Measurements from ENCODE around the gene BIN1. TPM values are rescaled to one million over a fixed set of nuclear protein-coding genes. Genes with fewer than 3 reads are reported as not detected.
A peak's percentile ranks its signal among the peaks of the same experiment; 100 is the strongest.

Gene BIN1
- total RNA-seq, 6 experiments from 2014 or later, result 22.6 to 26.1 (median 23.5) TPM

- Mint-ChIP-seq H3K4me3 (no peak overlapping the region), H3K9me3 (no peaks in the 10 kb centered on the region), H3K36me3 (ENCODE audit: low read depth) (peaks cover 4% of the 10 kb centered on the region; the same call in 1 of the 2 replicates), H3K4me1 (ENCODE audit: low read depth) (peaks cover 28% of the 10 kb centered on the region), H3K27ac (no peak overlapping the region), H3K27me3 (ENCODE audit: insufficient read depth) (peaks cover 5% of the 10 kb centered on the region)
- no peak for DNase-seq
- TF ChIP-seq CTCF (IDR thresholded peaks at IDR 0.05), result no peak
Measured at GRCh38 chr2:127089478-127090235, 17.3 kb downstream of the BIN1 start.

DNA sequence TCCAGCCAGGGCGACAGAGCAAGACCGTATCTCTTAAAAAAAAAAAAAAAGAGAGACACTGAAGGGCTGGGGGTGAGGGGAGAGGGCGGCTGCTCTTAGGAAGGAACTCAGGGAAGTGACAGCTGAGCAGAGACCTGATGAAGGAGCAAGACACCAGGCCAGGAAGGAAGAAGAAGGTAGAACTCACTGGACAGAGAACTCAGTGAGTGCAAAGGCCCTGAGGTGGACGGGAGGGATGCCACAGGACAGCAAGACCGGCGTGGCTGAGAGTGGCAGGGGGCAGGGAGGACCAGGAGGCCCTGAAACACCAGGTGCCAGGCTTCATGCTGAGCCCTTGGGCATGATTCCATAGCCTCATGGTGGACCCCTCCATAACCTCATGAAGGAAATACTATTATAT, 18.2 kb downstream of the BIN1 start:
- DNase-seq, result no peak
- H3K4me3 Mint-ChIP-seq, result no peak overlapping the region
- H3K27me3 Mint-ChIP-seq (ENCODE audit: insufficient read depth), result peaks cover 5% of the 10 kb centered on the region
- no peak for TF ChIP-seq CTCF (IDR thresholded peaks at IDR 0.05)
- no peak overlapping the region for H3K27ac Mint-ChIP-seq
- no peaks in the 10 kb centered on the region for H3K9me3 Mint-ChIP-seq
- H3K36me3 Mint-ChIP-seq (ENCODE audit: low read depth), result peaks cover 4% of the 10 kb centered on the region; the same call in 1 of the 2 replicates
- H3K4me1 Mint-ChIP-seq (ENCODE audit: low read depth), result peaks cover 37% of the 10 kb centered on the region

DNA sequence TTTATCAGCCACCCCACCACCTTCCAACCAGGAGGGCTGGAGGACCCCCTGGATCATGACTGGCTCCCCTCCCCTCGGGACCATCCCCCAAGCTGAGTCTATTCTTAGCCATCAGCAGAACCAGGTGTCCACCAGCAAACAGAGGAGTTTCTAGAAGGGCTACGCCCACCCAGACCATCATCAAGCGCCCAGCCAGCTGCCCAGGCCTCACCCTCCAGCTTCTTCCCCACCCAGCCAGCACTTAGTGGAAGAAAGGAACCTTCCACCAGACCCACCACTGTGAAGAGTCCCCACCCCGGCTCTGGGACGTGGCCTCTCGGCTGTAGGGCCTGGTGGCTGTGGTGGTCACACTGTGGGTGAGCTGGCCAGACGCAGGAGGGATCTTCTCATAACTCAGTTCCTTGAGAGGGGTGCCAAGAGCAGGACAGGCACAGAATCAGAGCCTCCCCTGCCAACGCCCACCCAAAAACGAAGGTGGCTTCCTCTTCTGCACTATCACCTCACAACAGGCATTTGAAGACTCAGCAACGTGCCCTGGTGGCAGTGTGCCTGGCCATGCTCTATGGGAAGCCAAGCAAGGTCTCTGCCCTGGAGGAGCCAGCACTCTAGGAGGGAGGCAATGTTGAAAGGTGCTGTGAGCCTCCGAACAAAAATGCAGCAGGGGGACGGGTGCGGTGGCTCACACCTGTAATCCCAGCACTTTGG, 19.0 kb downstream of the BIN1 start:
- peak overlapping the region; percentile 85; the same call in 1 of the 2 replicates for H3K27ac Mint-ChIP-seq
- peaks cover 40% of the 10 kb centered on the region for H3K4me1 Mint-ChIP-seq (ENCODE audit: low read depth)
- H3K36me3 Mint-ChIP-seq (ENCODE audit: low read depth), result peaks cover 4% of the 10 kb centered on the region; the same call in 1 of the 2 replicates
- TF ChIP-seq CTCF (IDR thresholded peaks at IDR 0.05), result no peak
- H3K9me3 Mint-ChIP-seq, result no peaks in the 10 kb centered on the region
- peak overlapping the region; percentile 77; the same call in 1 of the 2 replicates for H3K4me3 Mint-ChIP-seq
- DNase-seq, result no peak
- H3K27me3 Mint-ChIP-seq (ENCODE audit: insufficient read depth), result peaks cover 5% of the 10 kb centered on the region; the same call in 1 of the 2 replicates

DNA sequence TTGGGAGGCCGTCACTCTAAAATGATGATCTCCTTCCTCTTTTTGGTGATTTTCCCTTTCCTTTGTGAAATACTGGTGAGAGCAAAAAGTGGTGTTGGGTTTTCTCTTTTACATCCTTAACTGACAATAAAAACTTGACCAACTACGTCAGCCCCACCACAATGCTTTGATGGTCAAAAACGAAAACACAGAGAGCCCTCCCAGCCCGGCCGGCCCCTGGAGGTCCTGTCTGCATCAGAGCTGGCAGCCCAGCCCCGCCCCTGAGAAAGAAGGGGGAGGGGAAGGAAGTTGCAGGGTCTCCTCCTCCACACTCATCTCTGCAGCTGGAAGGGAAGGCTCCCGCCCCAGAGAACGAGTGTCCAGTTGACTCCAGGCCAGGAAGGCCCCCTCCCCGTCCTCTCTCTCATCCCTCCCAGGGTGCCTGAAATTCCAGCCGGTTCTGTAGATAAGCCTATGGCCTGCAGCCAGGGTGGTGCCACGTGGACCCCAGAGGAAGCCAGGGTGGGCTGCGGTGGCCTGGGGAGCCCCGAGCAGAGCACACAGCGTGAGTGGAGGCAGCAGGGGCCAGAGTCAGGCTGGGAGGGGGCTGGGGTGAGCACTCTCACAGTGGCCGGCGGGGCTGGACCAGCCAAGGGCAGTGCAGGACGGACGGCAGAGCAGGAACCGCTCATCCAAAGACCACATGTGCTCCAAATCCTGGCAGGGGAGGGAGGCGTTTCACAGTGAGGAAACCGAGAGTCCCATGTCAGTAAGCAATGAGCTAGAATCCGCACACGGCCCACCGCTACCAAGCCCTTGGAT, 19.8 kb downstream of the BIN1 start:
- H3K4me1 Mint-ChIP-seq (ENCODE audit: low read depth), result peaks cover 41% of the 10 kb centered on the region
- H3K4me3 Mint-ChIP-seq, result peak overlapping the region; percentile 77
- DNase-seq, result peak; percentile 27
- H3K27ac Mint-ChIP-seq, result peak overlapping the region; percentile 85
- H3K27me3 Mint-ChIP-seq (ENCODE audit: insufficient read depth), result peaks cover 5% of the 10 kb centered on the region; the same call in 1 of the 2 replicates
- no peak for TF ChIP-seq CTCF (IDR thresholded peaks at IDR 0.05)
- H3K36me3 Mint-ChIP-seq (ENCODE audit: low read depth), result peaks cover 4% of the 10 kb centered on the region; the same call in 1 of the 2 replicates
- no peaks in the 10 kb centered on the region for H3K9me3 Mint-ChIP-seq

DNA sequence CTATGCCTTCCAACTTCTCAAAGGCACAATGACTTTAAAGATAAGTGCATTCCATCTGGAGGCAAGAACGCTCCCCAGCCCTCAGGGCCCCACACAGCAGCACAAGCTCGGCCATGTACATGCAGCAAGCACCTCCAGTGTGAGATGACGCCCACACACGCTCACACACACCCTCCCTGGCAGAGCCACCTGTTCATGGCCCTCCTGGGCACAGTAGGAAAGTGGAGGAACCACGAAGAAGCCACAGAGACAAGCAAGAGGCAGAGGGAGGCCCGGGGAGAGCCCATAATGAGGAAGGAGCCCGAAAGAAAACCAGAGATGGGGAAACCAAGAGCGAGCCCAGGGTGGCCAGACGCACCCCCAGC, 21.7 kb downstream of the BIN1 start:
- Mint-ChIP-seq H3K4me3 (peak overlapping the region; percentile 52; the same call in 1 of the 2 replicates), H3K4me1 (ENCODE audit: low read depth) (peaks cover 41% of the 10 kb centered on the region), H3K27me3 (ENCODE audit: insufficient read depth) (peaks cover 5% of the 10 kb centered on the region; the same call in 1 of the 2 replicates), H3K9me3 (no peaks in the 10 kb centered on the region), H3K36me3 (ENCODE audit: low read depth) (peaks cover 4% of the 10 kb centered on the region; the same call in 1 of the 2 replicates), H3K27ac (peak overlapping the region; percentile 60)
- DNase-seq, result peak; percentile 25
- TF ChIP-seq CTCF (IDR thresholded peaks at IDR 0.05), result no peak

All from HFFc6 (cell line).